Activated T-helper 17 cell treated with anti-CD3 and anti-CD28 coated beads, Interleukin-2, amount 50 U/mL, for 72 hours (primary cell): Measurements from ENCODE around the gene MRPS31. TPM values are rescaled to one million over a fixed set of nuclear protein-coding genes. Genes with fewer than 3 reads are reported as not detected.
"Not testable (repeated sequence)": the region's sequence is repeated elsewhere in the genome, so short reads cannot be mapped to it uniquely, and the experiment has no call there.

Experiments used
- ATAC-seq: fragments of 150-1000 bp; cut with Tn5 transposase; replicated peaks from 2 replicates; pipeline ENCODE4 v1.10.0; 2021; ENCODE audit warnings: mild to moderate bottlenecking, moderate library complexity
- H3K27ac Mint-ChIP-seq: one replicate; pipeline ENCODE4 v1.8.0; 2022; ENCODE audit warnings: mixed read lengths
- H3K27me3 Mint-ChIP-seq: one replicate; pipeline ENCODE4 v1.8.0; 2022; ENCODE audit warnings: mixed read lengths
- H3K36me3 Mint-ChIP-seq: one replicate; pipeline ENCODE4 v1.8.0; 2022; ENCODE audit warnings: low read depth, mild to moderate bottlenecking, mixed read lengths
- H3K4me1 Mint-ChIP-seq: one replicate; pipeline ENCODE4 v1.8.0; 2022; ENCODE audit warnings: mixed read lengths
- H3K4me3 Mint-ChIP-seq: one replicate; pipeline ENCODE4 v1.8.0; 2022; ENCODE audit warnings: mild to moderate bottlenecking, mixed read lengths
- H3K9me3 Mint-ChIP-seq: one replicate; pipeline ENCODE4 v1.8.0; 2022; ENCODE audit warnings: mixed read lengths
- total RNA-seq, 2 donors: library from RNA; stranded (reverse); gene quantifications; one replicate each; pipeline ENCODE4 v1.2.3, GENCODE V29; 2022

The MRPS31 gene
- total RNA-seq, 2 donors from 2014 or later: 39.8 to 41.8 TPM

DNA sequence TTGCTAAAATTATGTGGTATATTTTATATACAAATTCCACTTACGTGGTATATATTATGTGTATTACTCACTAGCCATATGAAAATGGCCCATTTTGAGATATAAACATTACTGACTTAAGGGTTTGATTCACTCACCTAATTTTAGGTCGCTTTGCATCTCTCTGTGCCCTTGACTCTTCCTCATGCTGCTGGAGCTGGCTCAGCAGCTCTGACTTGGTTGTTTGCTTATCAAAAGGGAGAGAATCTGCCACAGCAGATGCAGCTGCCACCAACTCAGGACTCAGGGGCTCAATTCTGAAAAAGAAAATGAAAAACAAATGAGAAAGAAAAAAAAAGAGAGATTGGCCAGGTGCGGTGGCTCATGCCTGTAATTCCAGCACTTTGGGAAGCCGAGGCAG lies 12.2 kb downstream of the MRPS31 start:
- no peaks in the 10 kb centered on the region for H3K27me3 Mint-ChIP-seq
- peaks cover 11% of the 10 kb centered on the region for H3K4me1 Mint-ChIP-seq
- H3K9me3 Mint-ChIP-seq: no peaks in the 10 kb centered on the region
- H3K4me3 Mint-ChIP-seq: no peak overlapping the region
- H3K27ac Mint-ChIP-seq: no peak overlapping the region
- ATAC-seq: no peak
- H3K36me3 Mint-ChIP-seq: peaks cover 97% of the 10 kb centered on the region

GRCh38 chr13:40756042-40756441 lies 14.9 kb downstream of the MRPS31 start:
- H3K4me1 Mint-ChIP-seq: peaks cover 5% of the 10 kb centered on the region
- no peak overlapping the region for H3K27ac Mint-ChIP-seq
- no peak overlapping the region for H3K4me3 Mint-ChIP-seq
- peaks cover 94% of the 10 kb centered on the region for H3K36me3 Mint-ChIP-seq
- no peak for ATAC-seq
- H3K9me3 Mint-ChIP-seq: no peaks in the 10 kb centered on the region
- H3K27me3 Mint-ChIP-seq: no peaks in the 10 kb centered on the region

- no peak for ATAC-seq
- H3K9me3 Mint-ChIP-seq: no peaks in the 10 kb centered on the region
- H3K4me3 Mint-ChIP-seq: no peak overlapping the region
- H3K36me3 Mint-ChIP-seq: peaks cover 90% of the 10 kb centered on the region
- peaks cover 5% of the 10 kb centered on the region for H3K4me1 Mint-ChIP-seq
- H3K27me3 Mint-ChIP-seq: no peaks in the 10 kb centered on the region
- H3K27ac Mint-ChIP-seq: no peak overlapping the region
Observed at GRCh38 chr13:40755082-40755700, 15.8 kb downstream of the MRPS31 start.

GRCh38 chr13:40749327-40749726 lies 21.7 kb downstream of the MRPS31 start:
- H3K27me3 Mint-ChIP-seq: no peaks in the 10 kb centered on the region
- H3K4me1 Mint-ChIP-seq: no peaks in the 10 kb centered on the region
- ATAC-seq: no peak
- peaks cover 83% of the 10 kb centered on the region for H3K36me3 Mint-ChIP-seq
- no peak overlapping the region for H3K4me3 Mint-ChIP-seq
- no peak overlapping the region for H3K27ac Mint-ChIP-seq
- no peaks in the 10 kb centered on the region for H3K9me3 Mint-ChIP-seq

DNA sequence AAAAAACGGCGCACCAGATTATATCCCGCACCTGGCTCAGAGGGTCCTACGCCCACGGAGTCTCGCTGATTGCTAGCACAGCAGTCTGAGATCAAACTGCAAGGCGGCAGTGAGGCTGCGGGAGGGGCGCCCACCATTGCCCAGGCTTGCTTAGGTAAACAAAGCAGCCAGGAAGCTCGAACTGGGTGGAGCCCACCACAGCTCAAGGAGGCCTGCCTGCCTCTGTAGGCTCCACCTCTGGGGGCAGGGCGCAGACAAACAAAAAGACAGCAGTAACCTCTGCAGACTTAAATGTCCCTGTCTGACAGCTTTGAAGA lies 35.8 kb downstream of the MRPS31 start:
- not testable (repeated sequence) for H3K4me1 Mint-ChIP-seq, H3K27me3 Mint-ChIP-seq, ATAC-seq, H3K9me3 Mint-ChIP-seq, H3K4me3 Mint-ChIP-seq, H3K27ac Mint-ChIP-seq
- peaks cover 49% of the 10 kb centered on the region for H3K36me3 Mint-ChIP-seq

DNA sequence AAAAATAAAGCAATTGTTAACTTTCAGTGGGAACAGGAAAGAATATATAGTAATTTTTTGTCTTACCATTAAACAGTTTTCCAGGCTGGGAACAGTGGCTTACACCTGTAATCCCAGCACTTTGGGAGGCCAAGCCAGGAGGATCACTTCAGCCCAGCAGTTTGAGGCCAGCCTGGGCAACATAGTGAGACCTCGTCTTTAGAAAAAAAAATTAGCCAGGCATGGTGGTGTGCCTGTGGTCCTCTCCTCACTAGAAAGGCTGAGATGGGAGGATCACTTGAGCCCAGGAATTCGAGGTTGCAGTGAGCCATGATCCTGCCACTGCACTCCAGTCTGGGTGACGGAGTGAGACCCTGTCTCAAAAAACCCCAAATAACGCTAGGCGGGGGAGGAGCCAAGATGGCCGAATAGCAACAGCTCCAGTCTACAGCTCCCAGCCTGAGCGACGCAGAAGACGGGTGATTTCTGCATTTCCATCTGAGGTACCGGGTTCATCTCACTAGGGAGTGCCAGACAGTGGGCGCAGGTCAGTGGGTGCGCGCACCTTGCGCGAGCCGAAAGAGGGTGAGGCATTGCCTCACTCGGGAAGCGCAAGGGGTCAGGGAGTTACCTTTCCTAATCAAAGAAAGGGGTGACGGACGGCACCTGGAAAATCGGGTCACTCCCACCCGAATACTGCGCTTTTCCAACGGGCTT lies 36.3 kb downstream of the MRPS31 start:
- not testable (repeated sequence) for H3K4me1 Mint-ChIP-seq, H3K27ac Mint-ChIP-seq, ATAC-seq, H3K9me3 Mint-ChIP-seq, H3K27me3 Mint-ChIP-seq
- Mint-ChIP-seq H3K4me3 (peak overlapping the region; percentile 2), H3K36me3 (peaks cover 54% of the 10 kb centered on the region)

- Mint-ChIP-seq H3K36me3 (peaks cover 63% of the 10 kb centered on the region), H3K9me3 (no peaks in the 10 kb centered on the region), H3K27me3 (no peaks in the 10 kb centered on the region), H3K4me1 (no peaks in the 10 kb centered on the region), H3K4me3 (no peak overlapping the region), H3K27ac (no peak overlapping the region)
- no peak for ATAC-seq
Observed at GRCh38 chr13:40732658-40733057, 38.3 kb downstream of the MRPS31 start.

- H3K36me3 Mint-ChIP-seq: peaks cover 70% of the 10 kb centered on the region
- no peaks in the 10 kb centered on the region for H3K27me3 Mint-ChIP-seq
- H3K9me3 Mint-ChIP-seq: no peaks in the 10 kb centered on the region
- no peak overlapping the region for H3K4me3 Mint-ChIP-seq
- H3K27ac Mint-ChIP-seq: no peak overlapping the region
- H3K4me1 Mint-ChIP-seq: no peaks in the 10 kb centered on the region
- no peak for ATAC-seq
Observed at GRCh38 chr13:40728595-40728994, 42.4 kb downstream of the MRPS31 start.

GRCh38 chr13:40714433-40714832 lies 56.6 kb downstream of the MRPS31 start:
- not testable (repeated sequence) for H3K4me1 Mint-ChIP-seq, ATAC-seq, H3K27me3 Mint-ChIP-seq, H3K4me3 Mint-ChIP-seq, H3K27ac Mint-ChIP-seq
- peaks cover 34% of the 10 kb centered on the region for H3K36me3 Mint-ChIP-seq
- peaks cover 18% of the 10 kb centered on the region for H3K9me3 Mint-ChIP-seq

GRCh38 chr13:40706439-40706838 lies 64.6 kb downstream of the MRPS31 start:
- Mint-ChIP-seq H3K9me3 (peaks cover 34% of the 10 kb centered on the region), H3K36me3 (no peaks in the 10 kb centered on the region), H3K27ac (no peak overlapping the region), H3K27me3 (no peaks in the 10 kb centered on the region), H3K4me3 (no peak overlapping the region), H3K4me1 (no peaks in the 10 kb centered on the region)
- no peak for ATAC-seq

DNA sequence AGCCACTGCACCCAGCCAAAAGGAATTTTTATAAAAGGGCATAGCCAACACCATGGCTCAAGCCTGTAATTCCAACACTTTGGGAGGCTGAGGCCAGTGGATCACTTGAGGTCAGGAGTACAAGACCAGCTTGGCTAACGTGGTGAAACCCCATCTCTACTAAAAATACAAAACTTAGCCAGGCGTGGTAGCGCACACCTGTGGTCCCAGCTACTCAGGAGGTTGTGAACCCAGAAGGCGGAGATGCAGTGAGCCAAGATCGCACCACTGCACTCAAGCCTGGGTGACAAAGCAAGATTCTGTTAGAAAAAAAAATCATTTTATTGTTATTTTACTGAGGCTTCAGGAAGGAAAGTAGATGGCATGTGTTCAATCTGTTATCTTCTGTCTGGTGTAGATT lies 73.3 kb downstream of the MRPS31 start:
- ATAC-seq: no peak
- Mint-ChIP-seq H3K36me3 (no peaks in the 10 kb centered on the region), H3K27ac (no peak overlapping the region), H3K4me3 (no peak overlapping the region), H3K27me3 (no peaks in the 10 kb centered on the region), H3K9me3 (no peaks in the 10 kb centered on the region), H3K4me1 (no peaks in the 10 kb centered on the region)

DNA sequence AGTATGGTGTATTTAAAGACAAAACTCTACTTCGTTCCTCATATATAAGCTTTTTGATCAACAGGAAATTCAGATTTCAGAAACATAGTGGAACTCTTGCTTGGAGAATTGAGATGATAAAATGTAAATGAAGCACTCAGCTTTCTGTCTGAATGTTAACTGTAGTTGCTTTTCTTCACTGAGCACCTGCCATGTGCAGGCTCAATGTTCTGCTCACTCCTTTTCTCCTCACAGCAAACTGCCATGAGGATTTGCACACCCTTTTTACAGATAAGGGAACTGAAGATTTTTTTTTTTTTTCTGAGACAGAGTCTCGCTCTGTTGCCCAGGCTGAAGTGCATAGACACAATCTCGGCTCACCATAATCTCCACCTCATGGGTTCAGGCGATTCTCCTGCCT lies 76.6 kb downstream of the MRPS31 start:
- no peak for ATAC-seq
- no peaks in the 10 kb centered on the region for H3K27me3 Mint-ChIP-seq
- H3K4me3 Mint-ChIP-seq: no peak overlapping the region
- no peaks in the 10 kb centered on the region for H3K4me1 Mint-ChIP-seq
- H3K27ac Mint-ChIP-seq: no peak overlapping the region
- no peaks in the 10 kb centered on the region for H3K9me3 Mint-ChIP-seq
- H3K36me3 Mint-ChIP-seq: no peaks in the 10 kb centered on the region

DNA sequence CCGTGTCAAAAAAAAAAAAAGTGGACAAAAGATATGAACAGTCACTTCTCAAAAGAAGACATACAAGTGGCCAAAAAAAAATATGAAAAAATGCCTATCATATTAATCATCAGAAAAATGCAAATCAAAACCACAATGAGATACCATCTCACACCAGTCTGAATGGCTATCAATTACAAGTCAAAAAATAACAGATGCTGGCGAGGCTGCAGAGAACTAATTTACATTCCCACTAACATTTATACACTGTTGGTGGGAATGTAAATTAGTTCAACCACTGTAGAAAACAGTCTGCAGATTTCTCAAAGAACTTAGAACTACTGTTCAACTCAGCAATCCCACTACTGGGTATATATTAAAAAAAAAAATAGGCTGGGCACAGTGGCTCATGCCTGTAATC lies 78.0 kb downstream of the MRPS31 start:
- H3K4me3 Mint-ChIP-seq: no peak overlapping the region
- H3K27ac Mint-ChIP-seq: no peak overlapping the region
- ATAC-seq: no peak
- no peaks in the 10 kb centered on the region for H3K4me1 Mint-ChIP-seq
- no peaks in the 10 kb centered on the region for H3K36me3 Mint-ChIP-seq
- H3K27me3 Mint-ChIP-seq: no peaks in the 10 kb centered on the region
- H3K9me3 Mint-ChIP-seq: no peaks in the 10 kb centered on the region

GRCh38 chr13:40688781-40689180 lies 82.2 kb downstream of the MRPS31 start:
- Mint-ChIP-seq H3K4me3 (no peak overlapping the region), H3K27me3 (no peaks in the 10 kb centered on the region), H3K4me1 (no peaks in the 10 kb centered on the region), H3K36me3 (no peaks in the 10 kb centered on the region), H3K27ac (no peak overlapping the region), H3K9me3 (no peaks in the 10 kb centered on the region)
- no peak for ATAC-seq

DNA sequence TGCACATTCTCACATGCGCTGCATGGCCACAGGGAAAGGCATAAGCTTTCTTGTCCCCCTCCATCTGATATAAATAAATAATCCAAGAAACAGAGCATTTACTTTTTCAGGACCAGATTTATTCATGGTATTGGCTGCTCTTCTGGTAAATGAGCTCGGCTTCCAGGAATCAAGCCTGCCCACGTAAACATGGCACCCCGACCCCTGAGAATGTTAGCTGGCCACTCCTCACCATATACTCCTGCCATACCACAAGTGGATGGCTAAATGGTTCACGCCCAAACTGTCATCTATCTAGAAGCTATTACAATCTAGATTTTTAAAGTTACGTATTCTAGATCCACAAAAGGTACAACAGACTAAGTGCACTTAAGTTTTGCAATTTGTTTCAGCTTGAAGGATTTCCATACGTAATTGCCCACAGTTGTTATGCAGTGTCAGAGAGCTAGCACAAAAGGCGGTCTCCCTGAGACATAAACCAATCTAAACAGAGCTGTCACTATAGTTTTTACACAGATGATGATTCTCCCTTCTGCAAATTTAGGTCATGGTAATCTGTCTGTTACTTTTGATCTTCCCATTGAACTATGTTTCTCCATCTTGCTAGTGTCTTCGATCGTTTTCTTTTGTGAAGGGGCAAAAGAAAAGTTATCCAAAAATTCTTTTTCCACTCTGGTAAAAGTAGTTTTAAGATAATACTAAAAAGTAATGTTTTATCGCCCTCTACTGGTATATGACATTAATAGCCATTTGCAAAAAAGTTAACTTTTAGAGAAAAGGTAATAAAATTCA lies 88.3 kb downstream of the MRPS31 start:
- Mint-ChIP-seq H3K27ac (no peak overlapping the region), H3K27me3 (no peaks in the 10 kb centered on the region), H3K4me1 (no peaks in the 10 kb centered on the region), H3K9me3 (no peaks in the 10 kb centered on the region), H3K4me3 (no peak overlapping the region), H3K36me3 (no peaks in the 10 kb centered on the region)
- peak; percentile 54 for ATAC-seq
